Fibroblast of the conjunctiva (primary cell): ENCODE measurements around the gene H6PD.

Source experiments
- DNase-seq: peaks from one replicate; pipeline ENCODE4 v3.0.0-alpha.2; 2010; ENCODE audit warnings: low read depth

Gene H6PD

DNA sequence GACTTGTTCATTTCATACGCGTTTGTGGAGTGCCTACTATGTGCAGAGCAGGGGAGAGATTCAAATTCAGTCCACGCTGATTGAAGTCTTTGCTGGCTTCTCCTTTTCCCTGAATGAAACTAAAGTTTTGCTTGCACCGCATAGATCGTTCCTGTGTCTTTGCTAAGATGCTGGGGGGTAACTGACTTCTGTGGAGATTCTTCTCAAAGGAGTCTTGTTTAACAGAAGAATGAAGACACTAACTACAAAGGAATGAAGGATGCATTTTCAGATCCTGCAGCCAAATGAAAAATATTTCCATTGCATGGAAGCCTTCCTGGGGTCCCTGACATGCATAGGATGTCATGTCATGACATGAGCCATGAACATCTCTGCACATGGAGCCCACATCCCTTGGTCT is 26.9 kb upstream of the H6PD start:
- DNase-seq = no peak

DNA sequence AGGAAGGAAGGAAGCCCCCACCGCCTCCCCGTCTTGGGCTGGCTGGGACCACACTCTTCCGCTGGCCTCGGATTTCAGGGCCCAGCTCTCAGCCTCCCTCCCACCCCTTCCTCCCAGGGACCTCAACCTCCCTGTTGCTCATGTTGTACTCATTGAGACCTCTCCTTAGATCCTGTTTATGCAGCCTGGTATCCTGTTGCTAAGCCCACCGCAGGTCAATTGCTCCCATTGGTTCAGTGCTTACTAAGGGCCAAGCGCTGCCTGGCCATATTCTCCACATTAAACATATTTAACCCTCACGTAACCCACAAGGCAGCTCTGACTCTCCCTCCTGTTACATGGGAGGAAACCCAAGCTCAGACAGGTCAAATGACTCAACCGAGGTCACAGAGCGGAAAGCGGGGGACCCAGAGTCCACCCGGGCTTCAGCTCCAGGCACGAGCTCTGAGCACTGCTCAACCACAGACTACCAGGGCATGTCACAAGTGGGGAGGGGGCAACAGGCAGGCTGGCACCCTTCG is 23.2 kb upstream of the H6PD start:
- no peak for DNase-seq

DNA sequence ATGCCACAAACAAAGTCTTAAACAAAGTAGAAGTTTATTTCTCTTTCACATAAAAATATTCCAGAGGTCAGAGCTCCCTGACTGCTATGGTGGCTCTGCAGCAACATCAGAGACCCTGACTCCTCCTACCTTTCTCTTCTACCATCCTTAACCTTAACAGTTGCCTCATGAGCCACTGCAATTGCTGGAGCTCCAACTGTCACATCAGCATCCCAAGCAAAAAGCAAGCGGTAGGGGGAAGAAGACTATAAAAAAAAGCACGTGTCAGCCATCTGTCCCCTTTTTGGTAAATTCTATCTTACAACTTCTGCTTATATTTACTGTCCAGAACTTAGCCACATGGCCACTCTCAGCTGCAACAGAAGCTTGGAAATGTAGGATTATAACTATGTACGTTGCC is 21.8 kb upstream of the H6PD start:
- no peak for DNase-seq

DNA sequence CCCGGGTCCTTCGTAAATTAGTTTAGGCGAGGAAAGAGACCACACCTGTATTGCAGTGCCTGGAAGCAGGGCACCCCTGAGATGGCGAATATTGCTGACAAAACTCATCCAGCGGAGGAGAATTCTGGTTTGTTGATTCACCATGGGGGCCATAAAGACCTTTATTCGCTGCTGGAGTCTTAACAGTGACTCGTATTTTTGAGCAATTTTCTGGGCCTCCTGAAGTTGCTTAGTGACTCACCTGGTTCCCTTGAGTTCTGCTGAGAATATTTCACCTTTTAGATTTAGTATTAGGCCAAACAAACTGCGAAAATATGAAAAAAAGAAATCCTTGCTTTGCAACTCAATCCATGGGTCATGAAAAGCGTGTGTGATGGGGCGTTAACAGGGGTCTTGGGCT is 20.6 kb upstream of the H6PD start:
- DNase-seq = no peak

DNA sequence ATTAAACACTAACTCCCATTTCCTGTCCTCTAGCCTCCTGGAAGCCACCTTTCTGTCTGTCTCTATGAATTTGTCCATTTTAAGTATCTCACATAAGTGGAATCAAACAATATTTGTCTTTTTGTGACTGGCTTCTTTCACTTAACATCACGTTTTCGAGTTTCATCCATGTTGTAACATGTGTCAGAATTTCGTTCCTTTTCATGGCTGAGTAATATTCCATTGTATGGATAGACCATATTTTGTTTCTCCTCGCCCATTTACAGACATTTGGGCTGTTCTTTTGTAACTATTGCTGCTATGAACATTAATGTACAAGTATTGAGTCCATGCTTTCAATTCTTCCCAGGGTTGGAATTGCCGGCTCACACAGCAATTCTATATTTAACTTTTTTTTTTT is 15.7 kb upstream of the H6PD start:
- no peak for DNase-seq

DNA sequence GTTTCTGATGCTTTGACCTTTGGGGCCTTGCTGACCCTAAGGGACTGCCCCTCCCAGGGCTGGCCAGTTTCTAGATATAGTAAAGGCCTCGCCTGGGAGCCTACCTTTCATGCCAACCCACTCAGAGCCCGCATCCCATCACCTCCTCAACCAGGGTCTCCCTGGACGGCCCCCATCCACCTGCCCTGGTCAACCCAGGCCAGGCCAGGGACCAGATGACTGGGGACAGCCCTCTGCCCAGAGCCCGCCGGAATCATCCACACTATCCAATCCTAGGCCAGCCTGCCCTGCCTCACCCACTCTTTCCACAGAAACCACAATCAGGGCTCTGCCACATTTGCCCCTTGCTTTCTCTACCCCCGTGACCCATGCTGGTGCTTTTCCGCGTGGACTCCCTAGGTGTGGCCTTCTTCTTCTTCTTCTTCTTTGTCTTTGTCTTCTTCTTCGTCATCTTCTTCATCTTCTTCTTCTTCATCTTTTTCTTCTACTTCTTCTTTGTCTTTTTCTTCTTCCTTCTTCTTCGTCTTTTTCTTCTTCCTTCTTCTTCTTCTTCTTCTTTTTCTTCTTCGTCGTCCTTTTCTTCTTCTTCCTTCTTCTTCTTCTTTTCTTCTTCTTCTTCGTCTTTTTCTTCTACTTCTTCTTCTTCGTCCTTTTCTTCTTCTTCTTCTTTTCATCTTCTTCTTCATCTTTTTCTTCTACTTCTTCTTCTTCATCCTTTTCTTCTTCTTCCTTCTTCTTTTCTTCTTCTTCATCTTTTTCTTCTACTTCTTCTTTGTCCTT is 11.5 kb upstream of the H6PD start:
- no peak for DNase-seq

DNA sequence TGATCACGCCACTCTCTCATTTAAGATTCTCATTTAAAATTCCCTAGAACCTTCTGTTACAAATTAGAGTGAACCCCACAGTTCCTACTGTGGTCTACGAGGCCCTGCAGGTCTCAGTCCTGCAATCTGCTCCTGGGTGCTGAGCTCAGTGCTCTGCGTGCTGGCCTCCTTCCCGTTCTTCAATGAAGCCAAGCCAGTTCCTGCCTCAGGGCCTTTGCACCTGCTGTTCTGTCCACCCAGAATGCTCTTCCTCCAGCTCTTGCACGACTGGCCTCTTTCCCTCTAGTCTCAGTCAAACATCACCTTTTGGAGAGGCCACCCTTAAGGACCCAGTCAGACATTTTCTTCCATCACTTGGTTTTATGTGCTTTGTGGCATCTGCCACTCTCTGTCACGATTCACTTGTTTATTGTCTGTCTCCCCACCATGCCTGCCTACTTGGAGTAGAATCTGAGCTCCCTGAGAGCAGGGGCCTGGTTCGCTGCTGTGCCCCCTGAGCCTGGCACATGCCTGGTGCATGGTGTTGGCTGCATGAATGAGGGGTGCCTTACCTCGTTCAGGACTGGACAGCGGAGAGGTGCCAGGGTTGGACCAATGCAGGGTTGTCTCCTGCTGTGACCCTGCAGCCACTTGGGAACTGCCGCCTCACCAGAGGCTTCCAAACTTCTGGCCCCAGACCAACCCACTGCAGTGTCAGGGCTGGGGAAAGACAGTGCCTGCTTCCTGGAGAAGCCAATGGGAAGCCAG is 9.7 kb upstream of the H6PD start:
- no peak for DNase-seq

DNA sequence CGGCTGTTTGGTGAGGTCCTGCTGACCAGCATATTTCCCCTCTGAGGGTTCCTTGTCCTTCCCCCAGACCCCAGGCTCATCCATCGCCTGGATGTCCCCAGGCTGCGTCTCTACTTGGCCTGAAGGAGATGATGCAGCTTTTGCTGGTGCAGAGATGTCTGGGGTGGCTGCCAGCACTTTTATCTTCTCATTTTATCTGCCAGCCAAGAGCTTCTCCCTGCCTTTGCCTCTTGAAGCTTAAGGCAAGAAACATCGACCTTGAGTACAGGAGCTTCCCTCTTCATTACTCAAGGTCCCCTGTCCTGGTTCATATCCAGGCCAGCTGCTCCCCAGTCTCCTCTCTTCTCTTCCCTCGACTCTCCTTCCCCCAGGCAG is 9.2 kb upstream of the H6PD start:
- DNase-seq = no peak

DNA sequence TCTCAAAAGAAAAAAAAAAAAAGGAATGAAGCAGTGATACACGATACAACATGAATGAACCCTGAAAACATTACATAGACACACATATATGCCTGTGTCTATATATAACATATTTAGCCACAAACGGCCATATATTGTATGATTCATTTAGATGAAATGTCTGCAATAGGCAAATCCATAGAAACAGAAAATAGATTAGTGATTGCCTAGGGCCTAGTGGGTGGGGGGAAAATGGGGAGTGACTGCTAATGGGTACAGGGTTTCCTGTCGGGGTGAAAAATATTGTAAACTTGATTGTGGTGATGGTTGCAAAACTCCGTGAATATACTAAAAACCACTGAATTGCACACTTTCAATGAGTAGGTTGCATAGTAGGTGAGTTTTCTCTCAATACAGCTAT is 6.0 kb upstream of the H6PD start:
- DNase-seq = no peak

DNA sequence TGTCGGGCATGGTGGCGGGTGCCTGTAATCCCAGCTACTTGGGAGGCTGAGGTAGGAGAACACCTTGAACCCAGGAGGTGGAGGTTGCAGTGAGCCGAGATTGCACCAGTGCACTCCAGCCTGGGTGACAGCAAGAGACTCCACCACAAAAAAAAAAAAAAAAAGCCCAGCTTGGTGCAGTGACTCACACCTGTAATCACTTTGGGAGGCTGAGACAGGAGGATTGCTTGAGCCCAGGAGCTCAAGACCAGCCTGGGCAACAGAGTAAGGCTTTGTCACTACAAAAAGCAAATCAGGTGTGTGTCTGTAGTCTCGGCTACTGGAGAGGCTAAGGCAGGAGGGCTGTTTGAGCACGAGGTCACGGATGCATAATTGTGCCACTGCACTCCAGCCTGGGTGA is 5.0 kb upstream of the H6PD start:
- no peak for DNase-seq

DNA sequence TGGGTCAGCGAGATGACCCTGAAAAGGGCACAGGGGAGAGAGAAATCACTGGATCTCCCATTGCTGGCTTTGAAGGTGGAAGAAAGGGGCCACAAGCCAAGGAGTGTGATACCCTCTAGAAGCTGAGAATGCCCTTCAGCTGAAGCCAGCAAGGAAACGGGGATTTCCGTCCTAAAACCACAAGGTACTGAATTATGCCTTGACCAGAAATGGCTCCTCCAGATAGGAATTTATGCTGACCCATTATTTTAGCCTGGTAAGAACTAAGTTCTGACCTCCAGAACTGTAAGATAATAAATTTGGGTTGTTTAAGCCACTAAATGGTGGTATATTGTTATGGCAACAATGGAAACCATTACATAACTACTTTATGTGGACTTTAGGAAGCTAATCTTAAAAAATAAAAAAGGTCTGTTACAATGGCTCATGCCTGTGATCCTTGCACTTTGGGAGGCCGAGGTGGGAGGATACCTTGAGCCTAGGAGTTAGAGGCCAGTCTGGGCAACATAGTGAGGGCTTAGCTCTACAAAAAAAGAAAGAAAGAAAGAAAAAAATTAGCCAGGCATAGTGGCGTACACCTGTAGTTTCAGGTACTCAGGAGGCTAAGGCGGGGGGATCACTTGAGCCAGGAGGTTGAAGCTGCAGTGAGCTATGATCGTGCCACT is 3.6 kb upstream of the H6PD start:
- DNase-seq = no peak

DNA sequence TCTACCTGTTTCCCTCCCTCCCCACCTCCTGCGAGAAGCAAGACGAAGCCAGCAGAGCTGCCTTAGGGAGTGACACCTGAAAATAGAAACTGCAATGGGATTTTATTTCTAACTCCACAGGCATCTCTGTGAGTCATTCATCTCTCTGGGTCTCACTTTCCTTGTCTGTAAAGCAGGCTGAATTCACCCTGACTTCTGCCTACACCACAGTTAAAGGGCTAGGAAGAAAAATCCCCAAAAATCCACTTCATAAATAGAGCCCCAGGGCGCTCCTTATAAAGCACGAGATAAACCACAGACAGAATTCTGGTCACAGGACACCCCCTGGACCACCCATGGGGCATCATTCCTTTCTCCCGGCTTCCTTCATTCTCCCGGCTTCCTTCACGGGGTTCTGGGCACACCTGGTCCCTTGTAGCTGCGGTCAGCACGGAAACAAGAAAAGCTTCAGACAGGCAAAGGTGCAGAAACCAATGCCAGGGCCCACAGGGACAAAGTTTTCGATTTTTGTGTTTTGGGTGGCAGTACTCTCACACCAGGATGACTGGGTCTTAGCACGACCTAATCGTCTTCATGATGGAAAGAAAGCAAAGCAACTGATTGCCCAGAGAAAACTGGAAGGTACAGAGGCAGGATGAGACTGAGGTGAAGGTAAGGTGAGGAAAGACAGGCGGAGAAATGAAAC is 2.8 kb upstream of the H6PD start:
- DNase-seq = no peak

DNA sequence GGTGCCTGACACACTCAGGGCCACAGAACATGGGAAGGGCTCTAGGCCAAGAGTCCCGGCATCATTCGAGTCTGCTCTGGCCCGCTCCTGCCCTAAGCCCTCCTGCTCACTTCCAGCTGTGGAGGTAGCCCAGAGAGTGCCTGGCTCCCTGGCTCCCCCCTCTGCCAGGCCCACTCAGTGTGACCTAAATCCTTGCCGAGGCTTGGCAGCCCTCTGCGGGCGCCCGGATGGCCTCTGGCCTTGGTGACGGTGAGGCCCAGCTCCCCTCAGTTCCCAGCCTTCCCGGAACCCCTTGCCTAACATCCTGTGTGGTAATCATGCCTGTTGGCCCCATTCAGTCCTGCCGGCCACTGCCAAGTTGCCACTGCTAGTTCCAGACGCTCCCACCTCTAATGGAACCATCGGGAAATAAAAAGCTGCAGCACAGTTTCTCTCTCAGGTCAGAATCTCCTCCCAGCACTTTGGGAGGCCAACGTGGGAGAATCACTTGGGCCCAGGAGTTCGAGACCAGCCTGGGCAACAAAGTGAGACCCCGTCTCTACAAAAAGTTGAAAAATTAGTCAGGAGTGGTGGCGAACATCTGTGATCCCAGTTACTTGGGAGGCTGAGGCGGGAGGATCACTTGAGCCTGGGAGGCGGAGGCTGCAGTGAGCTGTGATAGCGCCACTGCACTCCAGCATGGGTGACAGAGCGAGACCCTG is 1.2 kb upstream of the H6PD start:
- no peak for DNase-seq

DNA sequence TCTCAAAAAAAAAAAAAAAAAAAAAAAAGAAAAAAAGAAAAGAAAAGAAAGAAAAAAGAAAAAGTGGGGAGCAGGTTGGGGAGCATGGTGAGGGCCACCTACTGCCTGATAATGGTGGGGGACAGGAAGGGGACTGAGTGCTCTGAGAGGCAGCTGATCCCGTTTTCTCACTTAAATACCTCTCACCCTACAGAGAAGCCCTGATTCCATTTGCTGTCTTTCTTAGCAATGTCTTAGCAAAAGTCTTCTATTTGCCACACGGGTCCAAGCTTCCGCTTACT is 692 bp upstream of the H6PD start:
- no peak for DNase-seq

DNA sequence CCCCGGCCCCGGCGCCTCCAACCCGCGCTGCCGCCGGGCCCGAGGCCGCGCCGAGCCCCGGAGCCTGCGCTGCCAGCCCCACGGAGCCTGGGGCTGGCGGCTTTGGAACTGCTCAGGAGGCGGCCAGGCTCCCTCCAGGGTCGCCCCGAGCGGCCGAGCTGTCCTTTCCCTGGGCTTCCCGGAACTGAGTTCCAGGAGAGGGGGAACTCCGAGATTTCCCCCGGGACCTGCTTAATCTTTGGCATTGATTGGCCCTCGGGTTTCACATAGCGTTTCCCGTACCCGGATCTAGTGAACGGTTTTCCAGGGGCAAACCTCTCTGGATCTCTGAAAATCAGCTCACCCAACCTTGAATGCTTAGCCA is 504 bp downstream of the H6PD start:
- DNase-seq = no peak

DNA sequence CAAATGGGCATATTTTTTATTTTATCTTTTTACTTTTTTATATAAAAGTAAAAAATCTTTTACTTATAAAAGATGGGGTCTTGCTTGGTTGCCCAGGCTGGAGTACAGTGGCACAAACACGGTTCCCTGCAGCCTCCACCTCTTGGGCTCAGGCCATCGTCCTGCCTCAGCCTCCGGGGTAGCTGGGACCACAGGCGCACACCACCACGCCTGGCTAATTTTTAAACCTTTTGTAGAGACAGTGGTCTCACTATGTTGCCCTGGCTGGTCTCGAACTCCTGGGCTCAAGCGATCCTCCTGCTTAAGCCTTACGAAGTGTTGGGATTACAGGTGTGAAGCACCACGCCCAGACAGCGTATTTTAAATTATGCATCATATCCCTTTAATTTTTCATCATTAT is 986 bp downstream of the H6PD start:
- DNase-seq = no peak

DNA sequence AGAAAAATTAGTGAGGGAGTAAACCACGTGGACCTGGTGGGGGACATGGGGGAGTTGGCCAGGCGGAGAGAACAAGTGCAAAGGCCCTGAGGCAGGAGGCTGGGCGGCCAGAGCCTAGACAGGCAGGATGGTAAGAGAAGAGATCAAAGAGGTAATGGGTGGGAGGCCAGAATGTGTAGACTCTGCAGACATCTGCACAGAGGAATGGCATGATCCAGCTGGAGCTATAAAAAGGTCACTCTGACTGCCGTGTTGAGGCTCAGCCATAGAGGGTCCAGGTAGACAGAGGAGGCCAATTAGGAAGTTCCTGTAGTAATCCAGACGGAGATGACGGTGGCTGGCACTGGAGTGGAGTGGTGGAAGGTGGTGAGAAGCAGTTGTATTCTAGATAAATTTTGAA is 3.6 kb downstream of the H6PD start:
- no peak for DNase-seq

DNA sequence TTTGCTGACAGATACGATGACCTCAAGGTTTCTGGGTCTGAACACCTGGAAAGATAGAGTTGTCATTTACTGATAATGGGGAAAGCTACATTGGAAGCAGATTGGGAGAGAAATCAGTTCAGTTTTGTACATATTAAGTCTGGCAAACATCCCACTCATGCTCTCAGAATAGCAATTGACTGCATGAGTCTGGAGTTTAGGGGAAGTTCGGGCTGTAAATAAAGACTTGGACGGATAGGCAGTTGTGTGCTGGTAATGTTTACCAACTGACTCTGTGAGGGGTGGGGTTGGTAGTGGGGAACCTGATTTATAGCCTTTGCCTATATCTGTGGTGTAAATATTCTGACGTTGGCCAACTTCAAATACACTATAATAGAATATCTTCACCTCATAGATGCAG is 4.0 kb downstream of the H6PD start:
- DNase-seq = no peak

DNA sequence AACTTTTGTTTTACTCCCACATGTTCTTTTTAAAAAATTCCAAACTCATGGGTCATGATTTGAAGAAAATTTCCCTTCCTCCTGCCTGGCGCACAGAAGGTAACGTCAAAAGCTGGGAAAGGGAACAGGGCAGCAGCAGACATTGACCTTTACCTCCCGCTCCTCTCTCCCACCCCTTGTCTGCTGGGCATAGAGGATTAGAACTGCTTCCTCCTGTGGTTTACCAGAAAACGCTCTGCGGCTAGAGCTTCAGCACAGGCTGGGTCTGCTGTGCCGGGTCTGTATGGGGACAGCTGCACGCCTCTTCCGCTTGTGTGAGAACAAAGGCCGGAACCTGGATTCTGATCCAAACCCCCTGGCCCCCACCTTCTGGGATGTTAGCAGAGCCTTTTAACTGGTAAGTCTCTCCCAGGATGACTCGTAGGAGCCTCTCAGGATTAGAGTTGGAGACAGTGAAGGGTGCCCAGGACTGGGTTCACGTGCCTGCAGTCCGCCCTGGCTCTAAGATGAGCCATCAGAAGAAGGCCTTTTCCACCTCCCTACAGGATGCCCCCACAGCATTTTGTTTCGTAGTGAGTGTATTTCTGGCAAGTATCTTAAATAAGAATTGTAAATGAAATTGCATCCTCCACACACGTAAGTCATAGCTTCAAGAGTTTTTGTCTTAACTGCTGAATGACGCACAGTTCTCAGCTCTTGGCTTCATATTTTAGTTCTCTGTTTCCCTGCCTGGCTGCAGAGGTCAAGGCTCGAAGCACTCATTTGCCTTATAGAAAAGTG is 5.2 kb downstream of the H6PD start:
- no peak for DNase-seq

DNA sequence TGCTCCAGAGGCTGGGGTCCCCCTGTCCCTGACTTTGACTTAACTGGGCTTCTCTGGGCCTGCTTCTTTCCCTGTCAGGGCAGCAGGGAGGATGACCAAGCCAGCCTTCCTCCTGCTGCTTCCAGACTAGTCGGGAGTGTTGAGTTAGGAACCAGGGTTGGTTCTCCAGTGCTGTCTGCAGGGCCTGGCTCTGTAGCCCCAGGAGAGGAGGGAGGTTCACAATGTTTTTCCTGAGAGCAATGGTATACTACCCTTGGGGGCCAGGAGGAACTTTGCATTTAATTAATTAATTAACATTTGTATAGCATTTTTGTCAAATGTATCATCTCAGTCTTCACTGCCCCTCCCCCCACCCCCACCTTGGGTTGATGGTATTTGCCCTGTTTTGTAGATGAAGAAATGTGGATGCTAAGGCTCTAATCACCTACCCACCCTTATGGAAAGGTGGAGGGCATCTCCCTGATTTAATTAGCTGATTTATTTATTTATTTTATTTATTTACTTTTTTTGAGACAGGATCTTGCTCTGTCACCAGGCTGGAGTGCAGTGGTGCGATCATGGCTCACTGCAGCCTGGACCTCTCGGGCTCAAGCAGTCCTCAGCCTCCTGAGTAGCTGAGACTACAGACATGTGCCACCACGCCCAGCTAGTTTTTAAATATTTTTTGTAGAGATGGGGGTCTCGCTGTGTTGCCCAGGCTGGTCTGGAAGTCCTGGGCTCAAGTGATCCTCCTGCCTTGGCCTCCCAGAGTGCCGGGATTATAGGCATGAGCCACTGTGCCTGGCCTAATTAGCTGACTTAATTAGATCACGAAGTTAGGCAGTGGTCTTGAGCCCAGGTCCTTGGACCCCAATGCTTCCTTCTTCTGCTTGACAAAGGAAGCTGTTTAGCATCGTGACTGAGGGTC is 6.6 kb downstream of the H6PD start:
- DNase-seq = no peak
